Smooth muscle cell (in vitro differentiated cells): ENCODE measurements around the gene LILRB4. TPM values are rescaled to one million over a fixed set of nuclear protein-coding genes. Genes with fewer than 3 reads are reported as not detected.

Experiments used
- DNase-seq: peaks from one replicate; lab custom pipeline; 2025; ENCODE audit not compliant: unreplicated experiment; lab: John Stamatoyannopoulos, UW
- H2AFZ ChIP-seq: fragments of 200-600 bp; sonication (generic); 2 replicates; pipeline ENCODE4 v1.6.0; 2016; ENCODE audit warnings: antibody characterized with exemption, low read depth, mild to moderate bottlenecking
- H3F3A ChIP-seq: fragments of 200-600 bp; sonication (generic); 2 replicates; pipeline ENCODE4 v1.6.0; 2017; ENCODE audit warnings: antibody characterized with exemption, low read depth
- H3K27ac ChIP-seq: fragments of 200-600 bp; sonication (generic); 2 replicates; pipeline ENCODE4 v1.5.1; 2016; ENCODE audit warnings: low read depth, mild to moderate bottlenecking
- H3K27me3 ChIP-seq: fragments of 200-600 bp; sonication (generic); 2 replicates; pipeline ENCODE4 v1.6.1; 2016; ENCODE audit warnings: low read depth, mild to moderate bottlenecking
- H3K36me3 ChIP-seq: fragments of 200-600 bp; sonication (generic); 2 replicates; pipeline ENCODE4 v1.5.1; 2016; ENCODE audit warnings: low read depth
- H3K4me1 ChIP-seq: fragments of 200-600 bp; sonication (generic); 2 replicates; pipeline ENCODE4 v1.5.1; 2016; ENCODE audit warnings: low read depth
- H3K4me2 ChIP-seq: fragments of 200-600 bp; sonication (generic); 2 replicates; pipeline ENCODE4 v1.6.0; 2016; ENCODE audit warnings: mild to moderate bottlenecking
- H3K4me3 ChIP-seq: fragments of 200-600 bp; sonication (generic); 2 replicates; pipeline ENCODE4 v1.5.1; 2016; ENCODE audit warnings: mild to moderate bottlenecking
- H3K79me2 ChIP-seq: fragments of 200-600 bp; sonication (generic); 2 replicates; pipeline ENCODE4 v1.6.0; 2016; ENCODE audit warnings: low read depth, mild to moderate bottlenecking
- H3K9ac ChIP-seq: fragments of 200-600 bp; sonication (generic); 2 replicates; pipeline ENCODE4 v1.6.0; 2016; ENCODE audit warnings: low read depth
- H3K9me3 ChIP-seq: fragments of 200-600 bp; sonication (generic); replicated peaks from 2 replicates; pipeline ENCODE4 v1.5.1; 2016; ENCODE audit warnings: low read depth
- H4K20me1 ChIP-seq: fragments of 200-600 bp; sonication (generic); 2 replicates; pipeline ENCODE4 v1.6.0; 2016; ENCODE audit warnings: low read depth
- WGBS: methylation state at CpG from one replicate; pipeline ENCODE4 v1.1.7; 2016; ENCODE audit warnings: low lambda C conversion rate; 5-methylcytosine and 5-hydroxymethylcytosine counted together
- polyA plus RNA-seq: library from polyadenylated mRNA; unstranded; fragments of >200 nt; fragmentation: Nextera tagmentation; extraction: Ambion mirVana; gene quantifications from 2 replicates; pipeline ENCODE4 v1.2.1, GENCODE V29; 2016
- total RNA-seq: library from RNA; depleted of rRNA; stranded (reverse); fragments of >200 nt; gene quantifications from 2 replicates; pipeline ENCODE4 v1.2.3, GENCODE V29; 2014
- TF ChIP-seq, protein P1 (sequence below): fragments of 200-600 bp; sonication (generic); IDR thresholded peaks from 2 replicates; pipeline ENCODE4 v1.5.1; 2017; ENCODE audit warnings: borderline replicate concordance, mild to moderate bottlenecking, antibody characterized with exemption; ENCODE audit not compliant: insufficient read depth, poor library complexity, severe bottlenecking

Gene LILRB4
- total RNA-seq (not detected in 2 replicates), polyA plus RNA-seq (not detected in 2 replicates)

DNA sequence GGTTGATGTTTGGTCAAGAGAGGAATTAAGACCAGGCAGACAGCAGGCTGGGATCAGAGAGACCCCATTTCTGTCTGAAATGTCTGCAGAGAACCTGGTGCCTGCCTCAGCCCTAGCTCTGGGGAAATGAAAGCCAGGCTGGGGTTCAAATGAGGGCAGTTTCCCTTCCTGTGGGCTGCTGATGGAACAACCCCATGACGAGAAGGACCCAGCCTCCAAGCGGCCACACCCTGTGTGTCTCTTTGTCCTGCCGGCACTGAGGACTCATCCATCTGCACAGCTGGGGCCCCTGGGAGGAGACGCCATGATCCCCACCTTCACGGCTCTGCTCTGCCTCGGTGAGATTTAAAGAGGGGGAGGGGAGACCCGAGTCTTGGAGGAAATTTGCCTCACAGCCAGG, at the start of gene LILRB4:
TSS of gene LILRB4 (plus strand) at position 256 of the 400 bp plus-strand sequence. CDS start at position 305, 49 bp downstream.
- Histone ChIP-seq H3F3A (no peaks in the 10 kb centered on the region), H3K79me2 (no peaks in the 10 kb centered on the region), H3K4me2 (no peak within 1 kb of the TSS), H2AFZ (no peak within 1 kb of the TSS), H3K9me3 (peaks cover 2% of the 10 kb centered on the region), H4K20me1 (no peaks in the 10 kb centered on the region), H3K27me3 (no peaks in the 10 kb centered on the region), H3K27ac (no peak within 1 kb of the TSS), H3K36me3 (no peaks in the 10 kb centered on the region), H3K4me1 (no peaks in the 10 kb centered on the region), H3K4me3 (no peak within 1 kb of the TSS), H3K9ac (no peak within 1 kb of the TSS)
- DNase-seq, result no peak
- WGBS, result 79% methylated on average over 6 of the region's 7 CpGs
- TF ChIP-seq, protein P1, sequence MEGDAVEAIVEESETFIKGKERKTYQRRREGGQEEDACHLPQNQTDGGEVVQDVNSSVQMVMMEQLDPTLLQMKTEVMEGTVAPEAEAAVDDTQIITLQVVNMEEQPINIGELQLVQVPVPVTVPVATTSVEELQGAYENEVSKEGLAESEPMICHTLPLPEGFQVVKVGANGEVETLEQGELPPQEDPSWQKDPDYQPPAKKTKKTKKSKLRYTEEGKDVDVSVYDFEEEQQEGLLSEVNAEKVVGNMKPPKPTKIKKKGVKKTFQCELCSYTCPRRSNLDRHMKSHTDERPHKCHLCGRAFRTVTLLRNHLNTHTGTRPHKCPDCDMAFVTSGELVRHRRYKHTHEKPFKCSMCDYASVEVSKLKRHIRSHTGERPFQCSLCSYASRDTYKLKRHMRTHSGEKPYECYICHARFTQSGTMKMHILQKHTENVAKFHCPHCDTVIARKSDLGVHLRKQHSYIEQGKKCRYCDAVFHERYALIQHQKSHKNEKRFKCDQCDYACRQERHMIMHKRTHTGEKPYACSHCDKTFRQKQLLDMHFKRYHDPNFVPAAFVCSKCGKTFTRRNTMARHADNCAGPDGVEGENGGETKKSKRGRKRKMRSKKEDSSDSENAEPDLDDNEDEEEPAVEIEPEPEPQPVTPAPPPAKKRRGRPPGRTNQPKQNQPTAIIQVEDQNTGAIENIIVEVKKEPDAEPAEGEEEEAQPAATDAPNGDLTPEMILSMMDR, result no peak

DNA sequence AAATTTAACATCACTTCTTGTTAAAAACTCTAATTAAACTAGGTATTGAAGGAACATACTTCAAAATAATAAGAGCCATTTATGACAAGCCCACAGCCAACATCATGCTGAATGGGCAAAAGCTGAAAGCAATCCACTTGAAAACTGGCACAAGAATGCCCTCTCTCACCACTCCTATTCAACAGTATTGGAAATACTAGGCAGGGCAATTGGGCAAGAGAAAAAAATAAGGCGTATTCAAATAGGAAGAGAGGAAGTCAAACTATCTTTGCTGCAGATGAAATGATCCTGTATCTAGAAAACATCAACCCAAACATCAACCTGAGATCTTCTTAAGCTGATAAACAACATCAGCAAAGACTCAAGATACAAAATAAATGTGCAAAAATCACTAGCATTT, 48.1 kb upstream of the LILRB4 start:
- no peak overlapping the region for H2AFZ ChIP-seq
- H3K4me3 ChIP-seq, result no peak overlapping the region
- H3K9me3 ChIP-seq, result peaks cover 3% of the 10 kb centered on the region
- no peaks in the 10 kb centered on the region for H3K4me1 ChIP-seq
- no peaks in the 10 kb centered on the region for H3F3A ChIP-seq
- DNase-seq, result no peak
- H3K36me3 ChIP-seq, result no peaks in the 10 kb centered on the region
- no peak overlapping the region for H3K4me2 ChIP-seq
- TF ChIP-seq, protein P1, result no peak
- H4K20me1 ChIP-seq, result no peaks in the 10 kb centered on the region
- H3K79me2 ChIP-seq, result no peaks in the 10 kb centered on the region
- H3K27me3 ChIP-seq, result no peaks in the 10 kb centered on the region
- no peak overlapping the region for H3K27ac ChIP-seq
- WGBS, result 78% methylated on average over 1 of the region's 1 CpG
- no peak overlapping the region for H3K9ac ChIP-seq

DNA sequence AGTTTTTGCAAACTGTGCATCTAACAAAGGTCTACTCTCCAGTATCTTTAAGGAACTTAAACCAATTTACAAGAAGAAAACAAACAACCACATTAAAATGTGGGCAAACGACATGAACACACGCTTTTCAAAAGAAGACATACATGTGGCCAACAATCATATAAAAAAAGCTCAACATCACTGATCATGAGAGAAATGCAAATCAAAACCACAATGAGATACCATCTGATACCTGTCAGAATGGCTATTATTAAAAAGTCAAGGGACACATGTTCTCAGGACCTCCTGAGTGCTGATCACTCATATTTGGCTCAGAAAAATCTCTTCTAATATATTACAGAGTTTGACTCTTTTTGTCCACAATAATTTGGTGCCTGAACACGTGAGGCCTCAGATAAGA, 46.7 kb upstream of the LILRB4 start:
- no peak overlapping the region for H3K27ac ChIP-seq
- H4K20me1 ChIP-seq, result no peaks in the 10 kb centered on the region
- H3K27me3 ChIP-seq, result no peaks in the 10 kb centered on the region
- H3K4me3 ChIP-seq, result no peak overlapping the region
- no peaks in the 10 kb centered on the region for H3K79me2 ChIP-seq
- no peak overlapping the region for H3K4me2 ChIP-seq
- no peaks in the 10 kb centered on the region for H3F3A ChIP-seq
- 38% methylated on average over 3 of the region's 3 CpGs for WGBS
- H3K4me1 ChIP-seq, result no peaks in the 10 kb centered on the region
- no peak for DNase-seq
- H3K36me3 ChIP-seq, result no peaks in the 10 kb centered on the region
- H3K9ac ChIP-seq, result no peak overlapping the region
- H3K9me3 ChIP-seq, result peaks cover 3% of the 10 kb centered on the region
- TF ChIP-seq, protein P1, result no peak
- H2AFZ ChIP-seq, result no peak overlapping the region

DNA sequence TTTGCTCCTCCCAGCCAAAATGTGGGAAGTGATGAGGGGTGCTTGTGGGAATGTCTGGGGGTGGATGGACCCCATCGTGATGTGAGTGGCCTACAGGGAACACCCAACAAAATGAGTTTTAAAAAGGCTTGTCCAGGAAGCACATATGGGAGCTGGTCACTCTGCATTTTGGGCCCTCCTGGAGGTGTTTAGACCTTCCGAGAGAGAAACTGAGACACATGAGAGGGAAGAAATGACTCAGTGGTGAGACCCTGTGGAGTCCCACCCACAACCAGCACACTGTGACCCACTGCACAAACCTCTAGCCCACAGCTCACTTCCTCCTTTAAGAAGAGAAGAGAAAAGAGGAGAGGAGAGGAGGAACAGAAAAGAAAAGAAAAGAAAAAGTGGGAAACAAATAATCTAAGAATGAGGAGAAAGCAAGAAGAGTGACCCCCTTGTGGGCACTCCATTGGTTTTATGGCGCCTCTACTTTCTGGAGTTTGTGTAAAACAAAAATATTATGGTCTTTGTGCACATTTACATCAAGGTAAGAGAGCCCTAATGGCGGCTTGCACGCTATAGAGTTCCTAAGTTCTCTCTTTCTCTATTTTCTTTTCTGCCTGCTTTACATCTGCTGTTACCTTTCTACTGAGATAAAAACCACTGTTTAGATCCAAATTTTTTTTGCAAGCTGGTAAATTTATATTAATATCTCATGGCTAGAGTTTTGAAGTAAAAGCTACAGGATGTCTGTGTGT, 45.8 kb upstream of the LILRB4 start:
- Histone ChIP-seq H4K20me1 (no peaks in the 10 kb centered on the region), H3K4me3 (no peak overlapping the region), H3K9me3 (peaks cover 3% of the 10 kb centered on the region), H3K27me3 (no peaks in the 10 kb centered on the region), H3K79me2 (no peaks in the 10 kb centered on the region), H3K9ac (no peak overlapping the region), H3K36me3 (no peaks in the 10 kb centered on the region), H3F3A (no peaks in the 10 kb centered on the region), H3K27ac (no peak overlapping the region), H2AFZ (no peak overlapping the region), H3K4me1 (no peaks in the 10 kb centered on the region), H3K4me2 (no peak overlapping the region)
- TF ChIP-seq, protein P1, result no peak
- 39% methylated on average over 5 of the region's 5 CpGs for WGBS
- DNase-seq, result no peak
